Endodermal cell (in vitro differentiated cells): ENCODE data around the gene ID2. TPM values are rescaled to one million over a fixed set of nuclear protein-coding genes. Genes with fewer than 3 reads are reported as not detected.

Source experiments
- DNase-seq: peaks from one replicate; pipeline ENCODE4 v3.0.0-alpha.2; 2017
- H3K27ac ChIP-seq: 2 replicates; pipeline ENCODE4 v1.5.1; 2013; ENCODE audit warnings: mild to moderate bottlenecking, low read depth, low read length, moderate library complexity
- H3K27me3 ChIP-seq: 2 replicates; pipeline ENCODE4 v1.6.1; 2013; ENCODE audit warnings: mild to moderate bottlenecking, low read length, moderate library complexity; ENCODE audit not compliant: insufficient read depth, control insufficient read depth, poor library complexity, severe bottlenecking
- H3K36me3 ChIP-seq: 2 replicates; pipeline ENCODE4 v1.7.0; 2013; ENCODE audit warnings: mild to moderate bottlenecking, low read length, moderate library complexity; ENCODE audit not compliant: control insufficient read depth, insufficient read depth
- H3K4me1 ChIP-seq: one replicate; pipeline ENCODE4 v1.7.0; 2013; ENCODE audit warnings: low read length; ENCODE audit not compliant: control insufficient read depth, insufficient read depth
- H3K4me3 ChIP-seq: 2 replicates; pipeline ENCODE4 v1.5.1; 2013; ENCODE audit warnings: mild to moderate bottlenecking, low read length, moderate library complexity
- H3K9ac ChIP-seq: 2 replicates; pipeline ENCODE4 v1.6.1; 2013; ENCODE audit warnings: mild to moderate bottlenecking, low read length, moderate library complexity; ENCODE audit not compliant: poor library complexity, severe bottlenecking; ENCODE audit errors: extremely low read depth
- H3K9me3 ChIP-seq: 2 replicates; pipeline ENCODE4 v1.6.1; 2013; ENCODE audit warnings: mild to moderate bottlenecking, low read length, moderate library complexity; ENCODE audit not compliant: control insufficient read depth
- H3K27ac Mint-ChIP-seq: 2 replicates; pipeline ENCODE4 v1.8.0; 2020; ENCODE audit warnings: mixed read lengths
- H3K27me3 Mint-ChIP-seq: 2 replicates; pipeline ENCODE4 v1.8.0; 2021; ENCODE audit warnings: mild to moderate bottlenecking, mixed read lengths; ENCODE audit not compliant: insufficient read depth
- H3K36me3 Mint-ChIP-seq: 2 replicates; pipeline ENCODE4 v1.8.0; 2020; ENCODE audit warnings: low read depth, mixed read lengths
- H3K4me1 Mint-ChIP-seq: 2 replicates; pipeline ENCODE4 v1.8.0; 2020; ENCODE audit warnings: mixed read lengths
- H3K4me3 Mint-ChIP-seq: 2 replicates; pipeline ENCODE4 v1.8.0; 2020; ENCODE audit warnings: mild to moderate bottlenecking, moderate library complexity, mixed read lengths
- H3K9me3 Mint-ChIP-seq: 2 replicates; pipeline ENCODE4 v1.8.0; 2020; ENCODE audit warnings: mild to moderate bottlenecking, mixed read lengths
- WGBS, 2 experiments: methylation state at CpG; one replicate each; pipeline versions ENCODE4 v1.1.5 to v1.1.7; 2013; ENCODE audit warnings: missing lambda C conversion rate in 2 of 2, mixed read lengths in 1 of 2; ENCODE audit not compliant: insufficient coverage in 1 of 2, insufficient read length in 1 of 2; 5-methylcytosine and 5-hydroxymethylcytosine counted together
- total RNA-seq, 2 donors: library from RNA; stranded (reverse); fragmentation: NEBNext Ultra II Directional in 1 of 2; extraction: Animal tissue kit (Norgen Biotek cat#: 25700) in 1 of 2; gene quantifications; 2 replicates in 1 of 2; 3 replicates in 1 of 2; pipeline ENCODE4 v1.2.1, GENCODE V29; 2021
- TF ChIP-seq, protein P1 (sequence below): fragments of 200-600 bp; sonication (generic); conservative IDR thresholded peaks from 2 replicates; pipeline ENCODE4 v1.5.0; 2021; ENCODE audit warnings: antibody characterized with exemption, mild to moderate bottlenecking

ID2 gene
- total RNA-seq, 2 donors from 2014 or later: 83.5 to 91.2 TPM

GRCh38 chr2:8670580-8670979 lies 11.3 kb upstream of the ID2 start:
- Mint-ChIP-seq H3K9me3 (peaks cover 22% of the 10 kb centered on the region), H3K4me1 (no peaks in the 10 kb centered on the region), H3K4me3 (no peak overlapping the region), H3K36me3 (peaks cover 8% of the 10 kb centered on the region), H3K27ac (no peak overlapping the region), H3K27me3 (peaks cover 17% of the 10 kb centered on the region)
- H3K9me3 ChIP-seq: peaks cover 26% of the 10 kb centered on the region
- 87 to 91% methylated on average over 3 to 7 of the region's 7 CpGs for WGBS, 2 experiments
- DNase-seq: no peak
- H3K4me1 ChIP-seq: no peaks in the 10 kb centered on the region
- no peak overlapping the region for H3K9ac ChIP-seq
- TF ChIP-seq, protein P1, sequence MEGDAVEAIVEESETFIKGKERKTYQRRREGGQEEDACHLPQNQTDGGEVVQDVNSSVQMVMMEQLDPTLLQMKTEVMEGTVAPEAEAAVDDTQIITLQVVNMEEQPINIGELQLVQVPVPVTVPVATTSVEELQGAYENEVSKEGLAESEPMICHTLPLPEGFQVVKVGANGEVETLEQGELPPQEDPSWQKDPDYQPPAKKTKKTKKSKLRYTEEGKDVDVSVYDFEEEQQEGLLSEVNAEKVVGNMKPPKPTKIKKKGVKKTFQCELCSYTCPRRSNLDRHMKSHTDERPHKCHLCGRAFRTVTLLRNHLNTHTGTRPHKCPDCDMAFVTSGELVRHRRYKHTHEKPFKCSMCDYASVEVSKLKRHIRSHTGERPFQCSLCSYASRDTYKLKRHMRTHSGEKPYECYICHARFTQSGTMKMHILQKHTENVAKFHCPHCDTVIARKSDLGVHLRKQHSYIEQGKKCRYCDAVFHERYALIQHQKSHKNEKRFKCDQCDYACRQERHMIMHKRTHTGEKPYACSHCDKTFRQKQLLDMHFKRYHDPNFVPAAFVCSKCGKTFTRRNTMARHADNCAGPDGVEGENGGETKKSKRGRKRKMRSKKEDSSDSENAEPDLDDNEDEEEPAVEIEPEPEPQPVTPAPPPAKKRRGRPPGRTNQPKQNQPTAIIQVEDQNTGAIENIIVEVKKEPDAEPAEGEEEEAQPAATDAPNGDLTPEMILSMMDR: no peak
- H3K4me3 ChIP-seq: no peak overlapping the region
- H3K27ac ChIP-seq: no peak overlapping the region
- H3K36me3 ChIP-seq: no peaks in the 10 kb centered on the region
- peaks cover 1% of the 10 kb centered on the region for H3K27me3 ChIP-seq

DNA sequence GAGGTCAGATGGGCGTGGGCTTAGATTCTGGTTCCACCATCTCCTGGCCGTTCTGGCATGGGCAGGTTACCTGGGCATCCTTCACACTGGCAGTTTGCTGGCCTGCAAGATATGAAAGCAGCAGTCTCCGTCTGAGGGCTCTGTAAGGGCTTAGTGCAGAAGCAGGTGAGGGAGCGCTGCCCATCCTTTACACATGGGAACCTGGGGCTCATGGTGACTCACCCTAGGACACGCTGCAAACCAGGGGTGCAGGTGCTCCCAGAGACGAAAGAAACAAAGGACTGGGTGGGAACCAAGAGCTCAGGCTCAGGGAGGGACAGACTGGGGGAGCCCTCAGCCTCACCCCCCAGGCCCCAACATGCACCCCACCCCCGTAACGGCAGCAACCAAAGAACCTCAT lies 10.7 kb upstream of the ID2 start:
- Histone ChIP-seq H3K27ac (no peak overlapping the region), H3K4me1 (no peaks in the 10 kb centered on the region), H3K27me3 (peaks cover 7% of the 10 kb centered on the region), H3K9ac (no peak overlapping the region), H3K36me3 (no peaks in the 10 kb centered on the region), H3K4me3 (no peak overlapping the region), H3K9me3 (peaks cover 31% of the 10 kb centered on the region)
- H3K27ac Mint-ChIP-seq: no peak overlapping the region
- peaks cover 23% of the 10 kb centered on the region for H3K27me3 Mint-ChIP-seq
- 77 to 85% methylated on average over 3 to 8 of the region's 8 CpGs for WGBS, 2 experiments
- TF ChIP-seq, protein P1: no peak
- H3K9me3 Mint-ChIP-seq: peaks cover 22% of the 10 kb centered on the region
- no peak overlapping the region for H3K4me3 Mint-ChIP-seq
- peaks cover under 1% of the 10 kb centered on the region for H3K4me1 Mint-ChIP-seq
- no peak for DNase-seq
- peaks cover 8% of the 10 kb centered on the region for H3K36me3 Mint-ChIP-seq

- 85 to 90% methylated on average over 2 to 3 of the region's 3 CpGs for WGBS, 2 experiments
- TF ChIP-seq, protein P1: no peak
- H3K27ac ChIP-seq: no peak overlapping the region
- H3K27me3 ChIP-seq: peaks cover 13% of the 10 kb centered on the region
- peaks cover 2% of the 10 kb centered on the region for H3K4me1 Mint-ChIP-seq
- H3K4me3 ChIP-seq: no peak overlapping the region
- H3K36me3 Mint-ChIP-seq: peaks cover 8% of the 10 kb centered on the region
- peaks cover 31% of the 10 kb centered on the region for H3K9me3 ChIP-seq
- no peaks in the 10 kb centered on the region for H3K36me3 ChIP-seq
- no peak for DNase-seq
- no peak overlapping the region for H3K4me3 Mint-ChIP-seq
- H3K27ac Mint-ChIP-seq: no peak overlapping the region
- H3K4me1 ChIP-seq: peaks cover 2% of the 10 kb centered on the region
- H3K9me3 Mint-ChIP-seq: peaks cover 22% of the 10 kb centered on the region
- H3K9ac ChIP-seq: no peak overlapping the region
- peaks cover 23% of the 10 kb centered on the region for H3K27me3 Mint-ChIP-seq
These were observed 10.1 kb upstream of the ID2 start for GRCh38 chr2:8671802-8672201.
